Measurements from ENCODE around the gene DIS3L2.

GRCh38 chr2:232268636-232269165 lies 307.2 kb downstream of the DIS3L2 start:
- no peak for TF ChIP-seq CTCF (IDR thresholded peaks at IDR 0.05)
- TF ChIP-seq POLR2A (IDR thresholded peaks at IDR 0.05): no peak

All from uterus (tissue), 2 donors.